HG02943 (cell line): ENCODE measurements around the gene FAT4.

Experiments
- ATAC-seq: cut with Tn5 transposase; IDR thresholded peaks from one replicate; pipeline ENCODE4 v1.9.1; 2021; ENCODE audit warnings: mild to moderate bottlenecking, low read depth, moderate library complexity; ENCODE audit not compliant: unreplicated experiment

The FAT4 gene

DNA sequence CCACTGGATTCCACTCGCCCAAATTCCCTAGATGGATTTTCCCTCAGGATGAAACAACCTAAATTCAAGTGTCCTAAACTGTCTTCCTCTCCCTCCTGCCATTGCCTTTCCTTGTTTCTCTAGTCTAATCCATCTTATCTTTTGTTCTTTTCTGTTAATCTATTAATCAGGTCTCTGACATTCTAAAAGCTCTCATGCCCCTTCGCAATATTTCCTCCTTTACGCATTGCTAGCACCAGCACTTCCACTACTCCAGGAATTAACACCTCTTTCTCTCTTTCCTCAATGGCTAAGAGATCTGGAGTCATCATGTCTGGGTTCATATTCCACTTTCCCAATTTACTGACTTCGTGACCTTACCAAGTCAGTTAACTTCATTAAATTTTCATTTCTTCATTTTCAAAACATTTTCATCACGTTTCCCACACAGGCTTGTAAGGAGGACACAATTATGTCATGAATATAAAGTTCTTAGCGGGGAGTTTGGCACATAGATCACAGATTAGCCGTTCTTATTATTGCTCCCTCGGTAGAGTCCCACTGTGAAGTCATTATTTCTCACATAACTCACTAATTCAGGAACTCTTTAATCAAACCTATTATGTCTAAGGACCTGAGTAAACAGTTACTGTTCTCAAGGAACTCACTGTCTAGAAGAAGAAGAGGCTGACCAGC is 45.3 kb downstream of the FAT4 start:
- ATAC-seq, result no peak

- no peak for ATAC-seq
These were observed 46.0 kb downstream of the FAT4 start for GRCh38 chr4:125360727-125361126.
